ENCODE measurements around the gene UBA6. TPM values are rescaled to one million over a fixed set of nuclear protein-coding genes. Genes with fewer than 3 reads are reported as not detected.
A peak's percentile ranks its signal among the peaks of the same experiment; 100 is the strongest.

UBA6 gene
- total RNA-seq = 10 to 100 TPM; 11.0 to 26.5 (median 16.3) TPM
- 1 to 10 TPM; 4.1 to 5.3 TPM for polyA plus RNA-seq

- Histone ChIP-seq H3K27ac (peak within 1 kb of the TSS; percentile 73 to 89 (median 86)), H3K27me3 (no peaks in the 10 kb centered on the region), H3K9me3 (no peaks in the 10 kb centered on the region), H3K36me3 (no peaks in the 10 kb centered on the region), H3K4me1 (peaks cover 0 to 17% (median 15%) of the 10 kb centered on the region in 3 donors), H3K4me3 (peak within 1 kb of the TSS; percentile 69 to 89 (median 84))
- 0 to 1% methylated on average over 47 to 57 of the region's 57 CpGs for WGBS, 2 donors
- intact Hi-C loops (cut with DNase I) = no loop called here
- peak; percentile 14 to 52 (median 34) for TF ChIP-seq CTCF (IDR thresholded peaks at IDR 0.05)
- FAIRE-seq = peak; percentile 89
- ATAC-seq = peak; percentile 98 to 100 (median 99)
- peak; percentile 96 to 98 (median 98) for DNase-seq
Measured at GRCh38 chr4:67700738-67701516, at the start of gene UBA6. Gene UBA6, minus strand, starts transcription at chr4:67701155. Its CDS starts 36 bp downstream, at chr4:67701119.

- Histone ChIP-seq H3K27ac (no peak overlapping the region), H3K36me3 (no peaks in the 10 kb centered on the region), H3K9me3 (no peaks in the 10 kb centered on the region), H3K27me3 (no peaks in the 10 kb centered on the region), H3K4me1 (no peaks in the 10 kb centered on the region), H3K4me3 (no peak overlapping the region)
- ATAC-seq = no peak
- TF ChIP-seq CTCF (IDR thresholded peaks at IDR 0.05) = no peak
- no peak for FAIRE-seq
- no peak for DNase-seq
- 82 to 92% methylated on average over 4 of the region's 4 CpGs for WGBS, 2 donors
- intact Hi-C loops (cut with DNase I) = no loop called here
Measured at GRCh38 chr4:67750691-67751090, 49.7 kb upstream of the UBA6 start.

GRCh38 chr4:67749286-67749685 is 48.3 kb upstream of the UBA6 start:
- no peak overlapping the region for H3K4me3 ChIP-seq
- no peaks in the 10 kb centered on the region for H3K36me3 ChIP-seq
- H3K27me3 ChIP-seq = no peaks in the 10 kb centered on the region
- no peak for TF ChIP-seq CTCF (IDR thresholded peaks at IDR 0.05)
- H3K27ac ChIP-seq = no peak overlapping the region
- intact Hi-C loops (cut with DNase I) = no loop called here
- H3K4me1 ChIP-seq = no peaks in the 10 kb centered on the region
- DNase-seq (no peak), ATAC-seq (no peak), FAIRE-seq (no peak)
- WGBS, 2 donors = 54 to 64% methylated on average over 3 of the region's 3 CpGs
- no peaks in the 10 kb centered on the region for H3K9me3 ChIP-seq

- DNase-seq = no peak
- Histone ChIP-seq H3K27me3 (no peaks in the 10 kb centered on the region), H3K36me3 (no peaks in the 10 kb centered on the region), H3K27ac (no peak overlapping the region), H3K4me3 (no peak overlapping the region), H3K9me3 (no peaks in the 10 kb centered on the region), H3K4me1 (no peaks in the 10 kb centered on the region)
- no peak for FAIRE-seq
- 62 to 63% methylated on average over 5 of the region's 5 CpGs for WGBS, 2 donors
- ATAC-seq = peak in 1 of 4 donors; percentile 27
- intact Hi-C loops (cut with DNase I) = no loop called here
- TF ChIP-seq CTCF (IDR thresholded peaks at IDR 0.05) = peak in 3 of 4 donors; percentile 57 to 65 (median 63)
Measured at GRCh38 chr4:67746797-67747495, 46.0 kb upstream of the UBA6 start.
